Measurements from ENCODE around the gene PDE3A.

Gene PDE3A

DNA sequence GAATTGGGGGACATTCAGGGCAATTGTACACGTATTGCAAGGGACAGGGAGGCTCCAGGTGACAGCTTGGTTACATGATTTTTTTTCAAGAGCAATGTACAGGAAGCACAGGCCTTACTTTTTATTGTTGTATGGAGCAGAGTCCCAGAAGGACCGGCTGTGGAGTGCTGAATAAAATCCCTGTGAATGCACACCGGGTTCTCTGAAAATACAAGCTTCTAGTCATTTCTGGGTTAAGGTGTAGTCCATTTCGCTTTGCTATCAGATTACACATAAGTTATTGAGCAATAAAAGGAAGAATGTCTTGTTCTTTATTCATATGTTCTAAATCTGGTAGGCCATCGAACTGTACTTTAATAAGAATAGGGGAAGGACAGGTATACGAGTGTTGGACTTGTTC lies 52.2 kb downstream of the PDE3A start:
- no peak overlapping the region for H3K4me3 ChIP-seq (ENCODE audit: low read depth, low read length)
- DNase-seq (ENCODE audit: low read depth) = peak; percentile 34
- TF ChIP-seq, protein P1, sequence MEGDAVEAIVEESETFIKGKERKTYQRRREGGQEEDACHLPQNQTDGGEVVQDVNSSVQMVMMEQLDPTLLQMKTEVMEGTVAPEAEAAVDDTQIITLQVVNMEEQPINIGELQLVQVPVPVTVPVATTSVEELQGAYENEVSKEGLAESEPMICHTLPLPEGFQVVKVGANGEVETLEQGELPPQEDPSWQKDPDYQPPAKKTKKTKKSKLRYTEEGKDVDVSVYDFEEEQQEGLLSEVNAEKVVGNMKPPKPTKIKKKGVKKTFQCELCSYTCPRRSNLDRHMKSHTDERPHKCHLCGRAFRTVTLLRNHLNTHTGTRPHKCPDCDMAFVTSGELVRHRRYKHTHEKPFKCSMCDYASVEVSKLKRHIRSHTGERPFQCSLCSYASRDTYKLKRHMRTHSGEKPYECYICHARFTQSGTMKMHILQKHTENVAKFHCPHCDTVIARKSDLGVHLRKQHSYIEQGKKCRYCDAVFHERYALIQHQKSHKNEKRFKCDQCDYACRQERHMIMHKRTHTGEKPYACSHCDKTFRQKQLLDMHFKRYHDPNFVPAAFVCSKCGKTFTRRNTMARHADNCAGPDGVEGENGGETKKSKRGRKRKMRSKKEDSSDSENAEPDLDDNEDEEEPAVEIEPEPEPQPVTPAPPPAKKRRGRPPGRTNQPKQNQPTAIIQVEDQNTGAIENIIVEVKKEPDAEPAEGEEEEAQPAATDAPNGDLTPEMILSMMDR (IDR thresholded peaks at IDR 0.05; ENCODE audit: control insufficient read depth, extremely low read depth, insufficient read depth) = no peak

DNA sequence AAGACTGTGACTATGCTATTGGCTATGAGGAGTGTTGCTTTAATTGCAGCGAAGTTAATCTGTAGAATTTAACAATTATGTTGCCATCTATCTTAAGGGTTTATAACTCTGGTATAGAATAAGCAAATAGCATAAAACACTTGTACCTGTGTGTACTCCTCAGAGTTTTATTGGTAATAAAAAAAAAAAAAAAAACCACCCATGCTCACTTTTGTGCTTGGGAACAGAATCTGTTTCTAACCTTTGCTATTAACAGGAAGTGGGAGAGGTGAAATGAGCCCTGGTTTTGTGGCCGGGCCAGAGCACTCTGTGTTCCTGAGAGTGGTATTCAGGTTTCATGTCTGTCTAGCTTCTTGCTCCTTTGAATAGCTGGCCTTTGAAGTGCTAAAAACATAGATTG lies 53.1 kb downstream of the PDE3A start:
- DNase-seq (ENCODE audit: low read depth) = peak; percentile 63
- no peak overlapping the region for H3K4me3 ChIP-seq (ENCODE audit: low read depth, low read length)
- TF ChIP-seq, protein P1 (IDR thresholded peaks at IDR 0.05; ENCODE audit: control insufficient read depth, extremely low read depth, insufficient read depth) = no peak

DNA sequence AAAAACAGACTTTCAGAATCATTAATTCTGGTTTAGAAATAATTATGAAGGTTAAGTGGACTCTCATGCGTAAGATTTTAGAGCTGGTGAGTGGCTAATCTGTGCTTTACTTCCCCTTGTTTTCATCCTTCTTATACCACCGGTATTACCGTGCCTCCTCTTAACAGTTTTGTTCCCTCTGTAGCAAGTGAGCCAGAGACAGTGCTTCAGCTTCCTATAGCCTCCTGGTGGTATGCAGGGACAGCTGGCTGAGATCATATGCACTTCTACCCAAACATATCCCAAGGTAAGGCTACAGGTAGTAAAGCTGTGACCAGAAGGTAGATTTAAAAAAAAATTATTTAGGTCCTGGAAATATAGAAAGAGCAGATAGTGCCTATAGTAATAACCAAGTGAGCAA lies 55.2 kb downstream of the PDE3A start:
- TF ChIP-seq, protein P1 (IDR thresholded peaks at IDR 0.05; ENCODE audit: control insufficient read depth, extremely low read depth, insufficient read depth) = no peak
- no peak overlapping the region for H3K4me3 ChIP-seq (ENCODE audit: low read depth, low read length)
- no peak for DNase-seq (ENCODE audit: low read depth)

DNA sequence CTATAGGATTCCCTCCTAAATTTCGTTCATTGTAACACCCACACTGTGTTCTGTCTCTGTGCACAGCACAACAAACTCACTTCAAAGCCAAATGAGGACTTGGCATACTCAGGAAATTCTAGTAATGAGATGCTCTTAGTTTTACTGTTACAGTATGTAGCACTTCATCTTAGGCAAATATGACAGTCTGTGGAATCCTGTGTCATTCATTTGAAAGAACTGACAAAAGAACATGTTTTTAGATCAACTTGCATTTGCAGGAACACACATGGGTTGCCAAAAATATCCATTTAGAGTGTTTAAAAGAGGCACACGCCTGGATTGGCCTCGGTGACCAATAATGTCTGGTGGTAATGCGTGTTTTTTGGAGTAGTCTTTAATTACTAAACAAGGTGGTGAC lies 56.5 kb downstream of the PDE3A start:
- DNase-seq (ENCODE audit: low read depth) = no peak
- no peak overlapping the region for H3K4me3 ChIP-seq (ENCODE audit: low read depth, low read length)
- TF ChIP-seq, protein P1 (IDR thresholded peaks at IDR 0.05; ENCODE audit: control insufficient read depth, extremely low read depth, insufficient read depth) = no peak

DNA sequence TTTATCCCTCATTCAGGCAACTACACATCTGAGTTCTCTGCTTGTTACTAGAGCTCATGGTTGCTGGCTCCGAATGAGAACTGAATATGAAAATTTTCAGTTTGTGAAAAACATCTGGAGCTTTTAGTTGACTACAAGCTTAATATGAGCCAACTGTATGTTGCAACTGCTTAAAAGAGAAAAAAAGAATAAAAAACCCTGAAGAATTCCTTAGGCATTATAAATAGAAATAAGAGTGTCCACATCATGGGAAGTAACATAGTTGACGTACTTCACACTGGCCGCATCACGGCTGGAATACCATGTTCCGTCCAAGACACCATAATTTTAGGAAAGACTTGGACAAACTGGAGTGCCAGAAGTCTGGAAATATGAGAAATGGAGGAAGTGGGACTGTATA lies 57.9 kb downstream of the PDE3A start:
- no peak for DNase-seq (ENCODE audit: low read depth)
- TF ChIP-seq, protein P1 (IDR thresholded peaks at IDR 0.05; ENCODE audit: control insufficient read depth, extremely low read depth, insufficient read depth) = no peak
- no peak overlapping the region for H3K4me3 ChIP-seq (ENCODE audit: low read depth, low read length)

DNA sequence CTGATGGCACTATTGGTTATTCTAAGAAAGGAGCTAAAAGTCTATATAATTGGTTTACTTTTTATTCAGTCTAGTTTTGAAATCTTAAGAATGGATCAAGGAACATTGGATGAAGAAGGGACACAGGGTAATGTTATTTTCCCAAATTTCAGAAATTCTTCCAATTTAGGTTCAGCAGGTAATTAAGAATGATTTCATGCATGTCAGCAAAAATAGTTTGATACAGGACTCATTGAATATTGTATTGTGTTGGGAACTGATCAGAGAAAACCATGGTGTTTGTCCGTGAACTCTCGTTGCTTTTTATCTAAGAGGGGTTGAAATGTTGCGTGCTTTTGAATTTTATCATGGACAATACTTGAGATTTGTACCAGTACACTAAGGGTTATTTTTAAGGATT lies 58.6 kb downstream of the PDE3A start:
- H3K4me3 ChIP-seq (ENCODE audit: low read depth, low read length) = no peak overlapping the region
- TF ChIP-seq, protein P1 (IDR thresholded peaks at IDR 0.05; ENCODE audit: control insufficient read depth, extremely low read depth, insufficient read depth) = no peak
- DNase-seq (ENCODE audit: low read depth) = no peak

DNA sequence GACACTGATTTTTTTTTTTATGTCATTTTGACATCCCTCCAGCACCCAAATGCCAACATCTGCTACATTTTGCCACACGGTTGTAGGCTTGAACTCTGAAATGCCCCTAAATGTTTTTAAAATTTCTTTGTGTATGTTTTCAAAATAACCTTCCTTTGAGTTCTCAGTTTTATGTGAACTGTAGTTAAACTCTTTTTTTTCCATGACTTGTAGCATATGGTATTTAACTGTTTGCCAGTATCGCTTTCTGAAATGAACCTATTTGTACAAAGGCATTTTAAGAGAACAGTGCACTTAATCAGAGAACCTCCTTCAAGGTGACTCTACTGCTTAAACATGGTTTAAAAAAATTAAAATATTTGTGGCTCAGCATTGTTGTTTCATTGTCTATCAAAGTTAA lies 61.5 kb downstream of the PDE3A start:
- no peak overlapping the region for H3K4me3 ChIP-seq (ENCODE audit: low read depth, low read length)
- TF ChIP-seq, protein P1 (IDR thresholded peaks at IDR 0.05; ENCODE audit: control insufficient read depth, extremely low read depth, insufficient read depth) = no peak
- DNase-seq (ENCODE audit: low read depth) = no peak
